Measurements from ENCODE around the gene TICRR.

The TICRR gene

GRCh38 chr15:89533861-89534544 is 41.3 kb upstream of the TICRR start:
- ATAC-seq (ENCODE audit: insufficient read depth, low read depth) (no peak), DNase-seq (no peak)
- no peak overlapping the region for H2AFZ ChIP-seq (ENCODE audit: low read depth, low read length)
- no peaks in the 10 kb centered on the region for H4K20me1 ChIP-seq (ENCODE audit: insufficient read depth, low read length)
- no peaks in the 10 kb centered on the region for H3K79me2 ChIP-seq (ENCODE audit: insufficient read depth, low read length)
- no peak overlapping the region for H3K4me3 ChIP-seq (ENCODE audit: low read depth in 1 of 2, low read length in 2 of 2)
- H3K9me3 ChIP-seq (ENCODE audit: insufficient read depth, low read length, severe bottlenecking) = peaks cover 9% of the 10 kb centered on the region
- H3K36me3 ChIP-seq (ENCODE audit: insufficient read depth, low read length) = no peaks in the 10 kb centered on the region
- no peak overlapping the region for H3K4me2 ChIP-seq (ENCODE audit: insufficient read depth, low read length)
- TF ChIP-seq EZH2 (IDR thresholded peaks at IDR 0.05; ENCODE audit: borderline replicate concordance, low read depth, low read length, severe bottlenecking) = no peak
- no peak for TF ChIP-seq CTCF (IDR thresholded peaks at IDR 0.05; ENCODE audit: borderline replicate concordance, extremely low read depth, low read length, poor library complexity, severe bottlenecking)
- no peaks in the 10 kb centered on the region for H3K4me1 ChIP-seq (ENCODE audit: insufficient read depth, low read length)
- no peaks in the 10 kb centered on the region for H3K27me3 ChIP-seq (ENCODE audit: insufficient read depth, low read length, poor library complexity)
- no peak overlapping the region for H3K9ac ChIP-seq (ENCODE audit: low read depth, low read length)
- H3K27ac ChIP-seq (ENCODE audit: low read length) = no peak overlapping the region

GRCh38 chr15:89539027-89539426 is 36.2 kb upstream of the TICRR start:
- ATAC-seq (ENCODE audit: insufficient read depth, low read depth) (no peak), DNase-seq (no peak)
- Histone ChIP-seq H2AFZ (ENCODE audit: low read depth, low read length) (no peak overlapping the region), H3K9me3 (ENCODE audit: insufficient read depth, low read length, severe bottlenecking) (peaks cover 9% of the 10 kb centered on the region), H3K27ac (ENCODE audit: low read length) (no peak overlapping the region), H3K9ac (ENCODE audit: low read depth, low read length) (no peak overlapping the region), H3K4me2 (ENCODE audit: insufficient read depth, low read length) (no peak overlapping the region), H3K4me1 (ENCODE audit: insufficient read depth, low read length) (no peaks in the 10 kb centered on the region), H3K79me2 (ENCODE audit: insufficient read depth, low read length) (no peaks in the 10 kb centered on the region), H3K36me3 (ENCODE audit: insufficient read depth, low read length) (no peaks in the 10 kb centered on the region), H3K4me3 (ENCODE audit: low read depth in 1 of 2, low read length in 2 of 2) (no peak overlapping the region), H3K27me3 (ENCODE audit: insufficient read depth, low read length, poor library complexity) (peaks cover 2% of the 10 kb centered on the region), H4K20me1 (ENCODE audit: insufficient read depth, low read length) (no peaks in the 10 kb centered on the region)
- no peak for TF ChIP-seq CTCF (IDR thresholded peaks at IDR 0.05; ENCODE audit: borderline replicate concordance, extremely low read depth, low read length, poor library complexity, severe bottlenecking)
- TF ChIP-seq EZH2 (IDR thresholded peaks at IDR 0.05; ENCODE audit: borderline replicate concordance, low read depth, low read length, severe bottlenecking) = no peak

GRCh38 chr15:89542369-89542768 is 32.9 kb upstream of the TICRR start:
- Histone ChIP-seq H3K27ac (ENCODE audit: low read length) (no peak overlapping the region), H3K4me3 (ENCODE audit: low read depth in 1 of 2, low read length in 2 of 2) (no peak overlapping the region), H2AFZ (ENCODE audit: low read depth, low read length) (no peak overlapping the region), H3K4me2 (ENCODE audit: insufficient read depth, low read length) (no peak overlapping the region), H3K79me2 (ENCODE audit: insufficient read depth, low read length) (no peaks in the 10 kb centered on the region), H3K27me3 (ENCODE audit: insufficient read depth, low read length, poor library complexity) (peaks cover 2% of the 10 kb centered on the region), H3K9ac (ENCODE audit: low read depth, low read length) (no peak overlapping the region), H3K36me3 (ENCODE audit: insufficient read depth, low read length) (no peaks in the 10 kb centered on the region), H3K9me3 (ENCODE audit: insufficient read depth, low read length, severe bottlenecking) (peaks cover 9% of the 10 kb centered on the region), H4K20me1 (ENCODE audit: insufficient read depth, low read length) (no peaks in the 10 kb centered on the region), H3K4me1 (ENCODE audit: insufficient read depth, low read length) (no peaks in the 10 kb centered on the region)
- no peak for TF ChIP-seq EZH2 (IDR thresholded peaks at IDR 0.05; ENCODE audit: borderline replicate concordance, low read depth, low read length, severe bottlenecking)
- TF ChIP-seq CTCF (IDR thresholded peaks at IDR 0.05; ENCODE audit: borderline replicate concordance, extremely low read depth, low read length, poor library complexity, severe bottlenecking) = no peak
- DNase-seq = no peak
- ATAC-seq (ENCODE audit: insufficient read depth, low read depth) = no peak
